ENCODE results near the gene SLC18A2. TPM values are rescaled to one million over a fixed set of nuclear protein-coding genes. Genes with fewer than 3 reads are reported as not detected.

Gene SLC18A2
- total and polyA plus RNA-seq, 10 of the 15 experiments (the other 5 are each of a cell fraction or from before 2014, with no cell fraction given), result 0.06 to 1.1 (median 0.25) TPM; not detected in 5

DNA sequence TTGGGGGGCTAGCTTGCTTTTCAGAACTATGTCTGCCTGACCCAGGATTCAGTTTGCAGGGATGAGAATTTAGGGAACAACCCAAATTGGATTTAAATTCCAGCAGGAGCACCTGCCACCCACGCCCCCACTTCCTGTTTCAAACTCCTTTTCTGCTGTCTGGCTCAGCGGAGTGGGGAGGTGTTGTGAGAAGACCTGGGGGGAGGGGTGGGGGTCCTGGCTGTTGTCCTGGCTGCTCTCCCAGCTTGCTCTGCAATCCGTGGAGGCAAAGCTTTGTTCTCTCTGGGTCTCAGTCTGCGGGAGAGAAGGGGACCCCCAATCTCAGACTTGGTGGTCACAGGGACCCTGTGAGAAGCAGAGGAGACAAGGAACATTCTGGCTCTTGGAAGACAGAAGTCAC, 42.8 kb upstream of the SLC18A2 start:
- Histone ChIP-seq H4K20me1 (ENCODE audit: control insufficient read depth, insufficient read depth) (no peaks in the 10 kb centered on the region), H3K9ac (ENCODE audit: control insufficient read depth, insufficient read depth, low read length) (no peak overlapping the region), H2AFZ (ENCODE audit: control insufficient read depth, low read depth, low read length) (no peak overlapping the region), H3K4me1 (ENCODE audit: control insufficient read depth, insufficient read depth, low read length) (no peaks in the 10 kb centered on the region), H3K36me3 (ENCODE audit: control insufficient read depth in 2 of 2, insufficient read depth in 2 of 2, low read length in 1 of 2) (no peaks in the 10 kb centered on the region), H3K4me2 (ENCODE audit: control insufficient read depth, insufficient read depth) (no peak overlapping the region), H3K79me2 (ENCODE audit: control insufficient read depth, insufficient read depth, low read length) (no peaks in the 10 kb centered on the region), H3K27me3 (replicated peaks in 1 of 2; ENCODE audit: control insufficient read depth in 2 of 2, insufficient read depth in 2 of 2, low read length in 1 of 2) (no peaks in the 10 kb centered on the region; a peak in 2 of 4 replicates), H3K9me3 (replicated peaks; ENCODE audit: control insufficient read depth, insufficient read depth, low read length) (no peaks in the 10 kb centered on the region; the same call in 2 of the 3 replicates), H3K4me3 (no peak overlapping the region), H3K27ac (ENCODE audit: control insufficient read depth, insufficient read depth) (no peak overlapping the region)
- ChIA-PET CTCF (interaction anchor here (1.9 kb wide), 1 partner anchor 18 kb away, joined by 6 read pairs; no protein-coding TSS in a partner anchor), RAD21 (ENCODE audit: unreplicated experiment) (no interaction called here), POLR2A (no interaction called here), SMC1A (ENCODE audit: uncharacterized antibody, unreplicated experiment) (no interaction called here)
- FAIRE-seq (no peak), ATAC-seq (no peak), DNase-seq (ENCODE audit: low read depth, low spot score) (no peak)
- in situ Hi-C loops (cut with MboI) (no loop called here), intact Hi-C loops (cut with micrococcal nuclease; ENCODE audit: unreplicated experiment) (no loop called here)
- TF ChIP-seq HCFC1 (IDR thresholded peaks at IDR 0.05; ENCODE audit: low read length), result no peak
- TF ChIP-seq LARP7 (IDR thresholded peaks at IDR 0.05), result no peak
- TF ChIP-seq WRNIP1 (IDR thresholded peaks at IDR 0.05; ENCODE audit: borderline replicate concordance, low read depth, low read length), result no peak
- TF ChIP-seq RUNX3 (IDR thresholded peaks at IDR 0.05; ENCODE audit: low read length), result no peak
- BruUV-seq (replicated peaks), result no TSS peak
- 0% methylated on average over 4 of the region's 4 CpGs for WGBS (ENCODE audit: insufficient coverage, insufficient replicate concordance, low lambda C conversion rate, missing lambda C conversion rate)

DNA sequence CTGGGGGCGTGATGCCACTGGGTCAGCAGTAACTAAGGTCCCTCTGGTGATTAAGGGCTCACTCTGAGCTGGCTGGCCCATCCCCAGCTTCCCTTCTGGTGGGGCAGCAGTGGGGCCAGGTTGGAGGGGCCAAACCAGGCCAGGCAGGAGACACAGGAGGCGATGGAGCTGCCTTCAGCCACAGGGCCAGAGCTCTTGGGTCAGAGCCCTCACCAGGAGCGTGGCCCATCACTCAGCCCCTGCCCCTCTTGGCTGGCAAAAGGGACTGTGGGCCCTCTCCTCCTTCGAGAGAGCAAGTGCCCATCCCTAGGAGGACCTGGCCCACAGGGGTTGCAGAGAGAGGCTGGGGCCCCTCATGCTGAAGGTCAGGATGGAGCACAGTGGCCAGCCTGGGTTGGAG, 39.1 kb upstream of the SLC18A2 start:
- Histone ChIP-seq H3K36me3 (ENCODE audit: control insufficient read depth in 2 of 2, insufficient read depth in 2 of 2, low read length in 1 of 2) (no peaks in the 10 kb centered on the region), H3K27ac (ENCODE audit: control insufficient read depth, insufficient read depth) (no peak overlapping the region), H3K9me3 (replicated peaks; ENCODE audit: control insufficient read depth, insufficient read depth, low read length) (no peaks in the 10 kb centered on the region), H3K4me2 (ENCODE audit: control insufficient read depth, insufficient read depth) (no peak overlapping the region), H4K20me1 (ENCODE audit: control insufficient read depth, insufficient read depth) (0 out of 2 replicates have a peak, but pooled peaks cover 3% of the 10 kb centered on the region), H3K79me2 (ENCODE audit: control insufficient read depth, insufficient read depth, low read length) (no peaks in the 10 kb centered on the region), H3K9ac (ENCODE audit: control insufficient read depth, insufficient read depth, low read length) (no peak overlapping the region), H3K4me3 (no peak overlapping the region), H3K4me1 (ENCODE audit: control insufficient read depth, insufficient read depth, low read length) (no peaks in the 10 kb centered on the region), H3K27me3 (replicated peaks in 1 of 2; ENCODE audit: control insufficient read depth in 2 of 2, insufficient read depth in 2 of 2, low read length in 1 of 2) (no peaks in the 10 kb centered on the region; a peak in 1 of 4 replicates), H2AFZ (ENCODE audit: control insufficient read depth, low read depth, low read length) (no peak overlapping the region)
- 6% methylated on average over 4 of the region's 4 CpGs for WGBS (ENCODE audit: insufficient coverage, insufficient replicate concordance, low lambda C conversion rate, missing lambda C conversion rate)
- DNase-seq (ENCODE audit: low read depth, low spot score), result no peak
- no TSS peak for BruUV-seq (replicated peaks)
- no peak for ATAC-seq
- RAD21 ChIA-PET (ENCODE audit: unreplicated experiment), result no interaction called here
- POLR2A ChIA-PET, result no interaction called here
- SMC1A ChIA-PET (ENCODE audit: uncharacterized antibody, unreplicated experiment), result no interaction called here
- in situ Hi-C loops (cut with MboI) (no loop called here), intact Hi-C loops (cut with micrococcal nuclease; ENCODE audit: unreplicated experiment) (no loop called here)
- FAIRE-seq, result no peak
- CTCF ChIA-PET, result no interaction called here
- TF ChIP-seq, protein P1, sequence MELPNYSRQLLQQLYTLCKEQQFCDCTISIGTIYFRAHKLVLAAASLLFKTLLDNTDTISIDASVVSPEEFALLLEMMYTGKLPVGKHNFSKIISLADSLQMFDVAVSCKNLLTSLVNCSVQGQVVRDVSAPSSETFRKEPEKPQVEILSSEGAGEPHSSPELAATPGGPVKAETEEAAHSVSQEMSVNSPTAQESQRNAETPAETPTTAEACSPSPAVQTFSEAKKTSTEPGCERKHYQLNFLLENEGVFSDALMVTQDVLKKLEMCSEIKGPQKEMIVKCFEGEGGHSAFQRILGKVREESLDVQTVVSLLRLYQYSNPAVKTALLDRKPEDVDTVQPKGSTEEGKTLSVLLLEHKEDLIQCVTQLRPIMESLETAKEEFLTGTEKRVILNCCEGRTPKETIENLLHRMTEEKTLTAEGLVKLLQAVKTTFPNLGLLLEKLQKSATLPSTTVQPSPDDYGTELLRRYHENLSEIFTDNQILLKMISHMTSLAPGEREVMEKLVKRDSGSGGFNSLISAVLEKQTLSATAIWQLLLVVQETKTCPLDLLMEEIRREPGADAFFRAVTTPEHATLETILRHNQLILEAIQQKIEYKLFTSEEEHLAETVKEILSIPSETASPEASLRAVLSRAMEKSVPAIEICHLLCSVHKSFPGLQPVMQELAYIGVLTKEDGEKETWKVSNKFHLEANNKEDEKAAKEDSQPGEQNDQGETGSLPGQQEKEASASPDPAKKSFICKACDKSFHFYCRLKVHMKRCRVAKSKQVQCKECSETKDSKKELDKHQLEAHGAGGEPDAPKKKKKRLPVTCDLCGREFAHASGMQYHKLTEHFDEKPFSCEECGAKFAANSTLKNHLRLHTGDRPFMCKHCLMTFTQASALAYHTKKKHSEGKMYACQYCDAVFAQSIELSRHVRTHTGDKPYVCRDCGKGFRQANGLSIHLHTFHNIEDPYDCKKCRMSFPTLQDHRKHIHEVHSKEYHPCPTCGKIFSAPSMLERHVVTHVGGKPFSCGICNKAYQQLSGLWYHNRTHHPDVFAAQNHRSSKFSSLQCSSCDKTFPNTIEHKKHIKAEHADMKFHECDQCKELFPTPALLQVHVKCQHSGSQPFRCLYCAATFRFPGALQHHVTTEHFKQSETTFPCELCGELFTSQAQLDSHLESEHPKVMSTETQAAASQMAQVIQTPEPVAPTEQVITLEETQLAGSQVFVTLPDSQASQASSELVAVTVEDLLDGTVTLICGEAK (IDR thresholded peaks at IDR 0.05; ENCODE audit: borderline replicate concordance), result no peak
- TF ChIP-seq ESRRA (IDR thresholded peaks at IDR 0.05; ENCODE audit: low read length) (no peak), ZZZ3 (IDR thresholded peaks at IDR 0.05; ENCODE audit: control insufficient read depth, insufficient read length, low read depth) (no peak), PAX8 (IDR thresholded peaks at IDR 0.05) (no peak)
- TF ChIP-seq, protein P2, sequence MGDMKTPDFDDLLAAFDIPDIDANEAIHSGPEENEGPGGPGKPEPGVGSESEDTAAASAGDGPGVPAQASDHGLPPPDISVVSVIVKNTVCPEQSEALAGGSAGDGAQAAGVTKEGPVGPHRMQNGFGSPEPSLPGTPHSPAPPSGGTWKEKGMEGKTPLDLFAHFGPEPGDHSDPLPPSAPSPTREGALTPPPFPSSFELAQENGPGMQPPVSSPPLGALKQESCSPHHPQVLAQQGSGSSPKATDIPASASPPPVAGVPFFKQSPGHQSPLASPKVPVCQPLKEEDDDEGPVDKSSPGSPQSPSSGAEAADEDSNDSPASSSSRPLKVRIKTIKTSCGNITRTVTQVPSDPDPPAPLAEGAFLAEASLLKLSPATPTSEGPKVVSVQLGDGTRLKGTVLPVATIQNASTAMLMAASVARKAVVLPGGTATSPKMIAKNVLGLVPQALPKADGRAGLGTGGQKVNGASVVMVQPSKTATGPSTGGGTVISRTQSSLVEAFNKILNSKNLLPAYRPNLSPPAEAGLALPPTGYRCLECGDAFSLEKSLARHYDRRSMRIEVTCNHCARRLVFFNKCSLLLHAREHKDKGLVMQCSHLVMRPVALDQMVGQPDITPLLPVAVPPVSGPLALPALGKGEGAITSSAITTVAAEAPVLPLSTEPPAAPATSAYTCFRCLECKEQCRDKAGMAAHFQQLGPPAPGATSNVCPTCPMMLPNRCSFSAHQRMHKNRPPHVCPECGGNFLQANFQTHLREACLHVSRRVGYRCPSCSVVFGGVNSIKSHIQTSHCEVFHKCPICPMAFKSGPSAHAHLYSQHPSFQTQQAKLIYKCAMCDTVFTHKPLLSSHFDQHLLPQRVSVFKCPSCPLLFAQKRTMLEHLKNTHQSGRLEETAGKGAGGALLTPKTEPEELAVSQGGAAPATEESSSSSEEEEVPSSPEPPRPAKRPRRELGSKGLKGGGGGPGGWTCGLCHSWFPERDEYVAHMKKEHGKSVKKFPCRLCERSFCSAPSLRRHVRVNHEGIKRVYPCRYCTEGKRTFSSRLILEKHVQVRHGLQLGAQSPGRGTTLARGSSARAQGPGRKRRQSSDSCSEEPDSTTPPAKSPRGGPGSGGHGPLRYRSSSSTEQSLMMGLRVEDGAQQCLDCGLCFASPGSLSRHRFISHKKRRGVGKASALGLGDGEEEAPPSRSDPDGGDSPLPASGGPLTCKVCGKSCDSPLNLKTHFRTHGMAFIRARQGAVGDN (IDR thresholded peaks at IDR 0.05), result no peak

All from GM12878 (cell line).